Measurements from ENCODE around the gene SIRPB2. TPM values are rescaled to one million over a fixed set of nuclear protein-coding genes. Genes with fewer than 3 reads are reported as not detected.

Gene SIRPB2
- polyA plus RNA-seq, 1 donor from 2014 or later: not detected

DNA sequence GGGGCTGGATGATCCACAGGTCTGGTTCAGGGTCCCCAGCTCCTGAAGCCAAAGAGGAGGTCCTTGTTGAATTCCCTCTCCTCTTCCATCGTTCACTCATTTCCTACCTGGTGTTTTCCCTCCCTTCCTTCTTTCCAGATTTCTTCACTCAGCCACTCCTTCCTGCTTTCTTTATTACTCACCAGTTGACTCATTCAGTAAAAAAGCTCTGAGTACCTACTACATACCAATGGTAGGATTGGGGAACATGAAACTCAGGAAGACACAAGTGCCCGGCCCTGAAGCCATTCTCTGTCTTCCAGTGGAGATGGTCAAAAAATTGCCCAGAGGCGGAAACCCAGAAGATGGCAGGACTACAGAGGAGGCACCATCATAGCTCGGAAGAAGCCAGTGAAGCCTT is 12.7 kb downstream of the SIRPB2 start:
- no peak overlapping the region for H3K9ac ChIP-seq (ENCODE audit: low read length)
- H3F3A ChIP-seq (ENCODE audit: insufficient read depth, low read length, poor library complexity, severe bottlenecking): no peaks in the 10 kb centered on the region
- no peak overlapping the region for H2AFZ ChIP-seq (ENCODE audit: low read depth, low read length)
- no peak overlapping the region for H3K4me3 ChIP-seq (ENCODE audit: low read length)
- H3K36me3 ChIP-seq (ENCODE audit: insufficient read depth, low read length): no peaks in the 10 kb centered on the region
- H3K9me2 ChIP-seq (ENCODE audit: insufficient read depth, low read length): no peaks in the 10 kb centered on the region
- no peaks in the 10 kb centered on the region for H3K9me3 ChIP-seq (ENCODE audit: low read length)
- no peaks in the 10 kb centered on the region for H4K20me1 ChIP-seq (ENCODE audit: insufficient read depth)
- H3K27me3 ChIP-seq (ENCODE audit: insufficient read depth, low read depth, low read length): no peaks in the 10 kb centered on the region
- H3K79me2 ChIP-seq (replicated peaks; ENCODE audit: insufficient read depth, low read length): no peaks in the 10 kb centered on the region
- TF ChIP-seq RAD21 (conservative IDR thresholded peaks at IDR 0.05) (no peak), EZH2 (IDR thresholded peaks at IDR 0.05; ENCODE audit: borderline replicate concordance, insufficient read depth, low read length, poor library complexity, severe bottlenecking) (no peak)
- H3K27ac ChIP-seq (ENCODE audit: low read length): no peak overlapping the region
- H3K4me2 ChIP-seq (ENCODE audit: low read length): no peak overlapping the region

DNA sequence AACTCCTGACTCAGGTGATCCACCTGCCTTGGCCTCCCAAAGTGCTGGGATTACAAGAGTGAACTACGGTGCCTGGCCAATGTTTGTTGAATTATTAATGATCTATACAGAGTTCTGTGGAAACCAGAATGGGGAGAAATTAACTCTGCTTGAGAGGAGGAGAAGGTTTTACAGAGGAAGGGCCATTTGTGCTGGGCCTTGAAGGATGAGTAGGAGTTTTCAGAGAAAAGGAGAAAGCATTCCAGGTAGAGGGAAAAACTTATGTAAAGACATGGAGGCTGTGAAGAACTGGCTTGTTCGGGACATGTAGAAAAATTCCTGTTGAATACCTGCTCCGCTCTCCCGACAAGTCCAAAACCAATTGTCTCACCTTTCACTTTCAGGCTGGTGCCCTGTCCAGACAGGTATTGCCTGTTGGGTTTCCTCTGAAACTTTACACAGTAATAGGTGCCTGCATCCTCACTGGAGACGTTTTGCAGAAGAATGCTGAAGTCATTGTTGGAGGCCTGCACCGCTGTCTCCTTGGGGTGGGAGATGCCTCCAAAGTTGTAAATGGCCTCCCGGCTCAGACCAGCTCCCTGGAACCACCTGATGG is 13.2 kb downstream of the SIRPB2 start:
- Histone ChIP-seq H3K9ac (ENCODE audit: low read length) (no peak overlapping the region), H3K79me2 (replicated peaks; ENCODE audit: insufficient read depth, low read length) (no peaks in the 10 kb centered on the region), H3K27me3 (ENCODE audit: insufficient read depth, low read depth, low read length) (no peaks in the 10 kb centered on the region), H3K4me3 (ENCODE audit: low read length) (no peak overlapping the region), H3K4me2 (ENCODE audit: low read length) (no peak overlapping the region), H4K20me1 (ENCODE audit: insufficient read depth) (no peaks in the 10 kb centered on the region), H3K9me3 (ENCODE audit: low read length) (no peaks in the 10 kb centered on the region), H2AFZ (ENCODE audit: low read depth, low read length) (no peak overlapping the region), H3K9me2 (ENCODE audit: insufficient read depth, low read length) (no peaks in the 10 kb centered on the region), H3F3A (ENCODE audit: insufficient read depth, low read length, poor library complexity, severe bottlenecking) (no peaks in the 10 kb centered on the region), H3K36me3 (ENCODE audit: insufficient read depth, low read length) (no peaks in the 10 kb centered on the region), H3K27ac (ENCODE audit: low read length) (no peak overlapping the region)
- TF ChIP-seq, protein P1, sequence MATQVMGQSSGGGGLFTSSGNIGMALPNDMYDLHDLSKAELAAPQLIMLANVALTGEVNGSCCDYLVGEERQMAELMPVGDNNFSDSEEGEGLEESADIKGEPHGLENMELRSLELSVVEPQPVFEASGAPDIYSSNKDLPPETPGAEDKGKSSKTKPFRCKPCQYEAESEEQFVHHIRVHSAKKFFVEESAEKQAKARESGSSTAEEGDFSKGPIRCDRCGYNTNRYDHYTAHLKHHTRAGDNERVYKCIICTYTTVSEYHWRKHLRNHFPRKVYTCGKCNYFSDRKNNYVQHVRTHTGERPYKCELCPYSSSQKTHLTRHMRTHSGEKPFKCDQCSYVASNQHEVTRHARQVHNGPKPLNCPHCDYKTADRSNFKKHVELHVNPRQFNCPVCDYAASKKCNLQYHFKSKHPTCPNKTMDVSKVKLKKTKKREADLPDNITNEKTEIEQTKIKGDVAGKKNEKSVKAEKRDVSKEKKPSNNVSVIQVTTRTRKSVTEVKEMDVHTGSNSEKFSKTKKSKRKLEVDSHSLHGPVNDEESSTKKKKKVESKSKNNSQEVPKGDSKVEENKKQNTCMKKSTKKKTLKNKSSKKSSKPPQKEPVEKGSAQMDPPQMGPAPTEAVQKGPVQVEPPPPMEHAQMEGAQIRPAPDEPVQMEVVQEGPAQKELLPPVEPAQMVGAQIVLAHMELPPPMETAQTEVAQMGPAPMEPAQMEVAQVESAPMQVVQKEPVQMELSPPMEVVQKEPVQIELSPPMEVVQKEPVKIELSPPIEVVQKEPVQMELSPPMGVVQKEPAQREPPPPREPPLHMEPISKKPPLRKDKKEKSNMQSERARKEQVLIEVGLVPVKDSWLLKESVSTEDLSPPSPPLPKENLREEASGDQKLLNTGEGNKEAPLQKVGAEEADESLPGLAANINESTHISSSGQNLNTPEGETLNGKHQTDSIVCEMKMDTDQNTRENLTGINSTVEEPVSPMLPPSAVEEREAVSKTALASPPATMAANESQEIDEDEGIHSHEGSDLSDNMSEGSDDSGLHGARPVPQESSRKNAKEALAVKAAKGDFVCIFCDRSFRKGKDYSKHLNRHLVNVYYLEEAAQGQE (IDR thresholded peaks at IDR 0.05; ENCODE audit: borderline replicate concordance): no peak
- TF ChIP-seq RAD21 (conservative IDR thresholded peaks at IDR 0.05): no peak
- no peak for TF ChIP-seq MXI1 (conservative IDR thresholded peaks at IDR 0.05; ENCODE audit: poor library complexity, severe bottlenecking)
- no peak for TF ChIP-seq SMC3 (conservative IDR thresholded peaks at IDR 0.05; ENCODE audit: poor library complexity)
- TF ChIP-seq POLR2AphosphoS5 (IDR thresholded peaks at IDR 0.05): no peak
- TF ChIP-seq EZH2 (IDR thresholded peaks at IDR 0.05; ENCODE audit: borderline replicate concordance, insufficient read depth, low read length, poor library complexity, severe bottlenecking): no peak
- TF ChIP-seq, protein P2, sequence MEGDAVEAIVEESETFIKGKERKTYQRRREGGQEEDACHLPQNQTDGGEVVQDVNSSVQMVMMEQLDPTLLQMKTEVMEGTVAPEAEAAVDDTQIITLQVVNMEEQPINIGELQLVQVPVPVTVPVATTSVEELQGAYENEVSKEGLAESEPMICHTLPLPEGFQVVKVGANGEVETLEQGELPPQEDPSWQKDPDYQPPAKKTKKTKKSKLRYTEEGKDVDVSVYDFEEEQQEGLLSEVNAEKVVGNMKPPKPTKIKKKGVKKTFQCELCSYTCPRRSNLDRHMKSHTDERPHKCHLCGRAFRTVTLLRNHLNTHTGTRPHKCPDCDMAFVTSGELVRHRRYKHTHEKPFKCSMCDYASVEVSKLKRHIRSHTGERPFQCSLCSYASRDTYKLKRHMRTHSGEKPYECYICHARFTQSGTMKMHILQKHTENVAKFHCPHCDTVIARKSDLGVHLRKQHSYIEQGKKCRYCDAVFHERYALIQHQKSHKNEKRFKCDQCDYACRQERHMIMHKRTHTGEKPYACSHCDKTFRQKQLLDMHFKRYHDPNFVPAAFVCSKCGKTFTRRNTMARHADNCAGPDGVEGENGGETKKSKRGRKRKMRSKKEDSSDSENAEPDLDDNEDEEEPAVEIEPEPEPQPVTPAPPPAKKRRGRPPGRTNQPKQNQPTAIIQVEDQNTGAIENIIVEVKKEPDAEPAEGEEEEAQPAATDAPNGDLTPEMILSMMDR (IDR thresholded peaks at IDR 0.05; ENCODE audit: poor library complexity, severe bottlenecking): no peak
- no peak for TF ChIP-seq EP300 (conservative IDR thresholded peaks at IDR 0.05; ENCODE audit: poor library complexity, severe bottlenecking)
- no peak for TF ChIP-seq TAF1 (IDR thresholded peaks at IDR 0.05; ENCODE audit: low read depth)
